C4-2B (cell line): Measurements from ENCODE around the gene OR52B2.

ENCODE experiments used
- H3K27ac ChIP-seq: fragments of 450-650 bp; 2 replicates; pipeline ENCODE4 v1.5.1; 2017
- CTCF ChIP-seq: fragments of 450-650 bp; conservative IDR thresholded peaks from 2 replicates; pipeline ENCODE4 v1.5.1; 2017; ENCODE audit warnings: mild to moderate bottlenecking
- ZFX ChIP-seq: fragments of 450-650 bp; IDR thresholded peaks from 2 replicates; pipeline ENCODE4 v1.6.1; 2017

The OR52B2 gene

GRCh38 chr11:6206456-6207180, 36.5 kb upstream of the OR52B2 start:
- H3K27ac ChIP-seq = no peak overlapping the region
- TF ChIP-seq CTCF (no peak), ZFX (no peak)

GRCh38 chr11:6205366-6205765, 35.2 kb upstream of the OR52B2 start, which contains the start of gene C11orf42:
Gene C11orf42 (plus strand): TSS chr11:6205557. CDS start chr11:6205616, 59 bp downstream.
- TF ChIP-seq CTCF = no peak
- no peak for TF ChIP-seq ZFX
- no peak within 1 kb of the TSS for H3K27ac ChIP-seq

GRCh38 chr11:6204706-6205105, 34.6 kb upstream of the OR52B2 start:
- TF ChIP-seq ZFX (no peak), CTCF (no peak)
- no peak overlapping the region for H3K27ac ChIP-seq

- no peak overlapping the region for H3K27ac ChIP-seq
- TF ChIP-seq CTCF = no peak
- no peak for TF ChIP-seq ZFX
These were observed 33.2 kb upstream of the OR52B2 start for GRCh38 chr11:6203327-6203726.

- H3K27ac ChIP-seq = no peak overlapping the region
- TF ChIP-seq ZFX (no peak), CTCF (no peak)
These were observed 31.9 kb upstream of the OR52B2 start for GRCh38 chr11:6202041-6202440.

GRCh38 chr11:6201481-6201880, 31.4 kb upstream of the OR52B2 start:
- no peak overlapping the region for H3K27ac ChIP-seq
- TF ChIP-seq ZFX = no peak
- TF ChIP-seq CTCF = no peak

- no peak overlapping the region for H3K27ac ChIP-seq
- TF ChIP-seq CTCF = no peak
- TF ChIP-seq ZFX = no peak
These were observed 30.8 kb upstream of the OR52B2 start for GRCh38 chr11:6200975-6201374.
